GM12891 (cell line): ENCODE data around the gene UBASH3B.

Experiments
- POLR2A ChIP-seq: IDR thresholded peaks from 2 replicates; pipeline ENCODE4 v1.6.1; 2011; ENCODE audit warnings: low read depth, low read length, control low read depth
- SPI1 ChIP-seq: IDR thresholded peaks from 2 replicates; pipeline ENCODE4 v1.6.1; 2011; ENCODE audit warnings: low read depth, low read length, control low read depth

- TF ChIP-seq POLR2A (no peak), SPI1 (no peak)
Observed at GRCh38 chr11:122632181-122632824, 23.2 kb upstream of the UBASH3B start.
